GM19043 (cell line): ENCODE measurements around the gene DCUN1D3.
"Not testable (repeated sequence)": the region's sequence is repeated elsewhere in the genome, so short reads cannot be mapped to it uniquely, and the experiment has no call there.

ENCODE experiments used
- ATAC-seq: cut with Tn5 transposase; IDR thresholded peaks from one replicate; pipeline ENCODE4 v1.9.1; 2021; ENCODE audit warnings: low read depth; ENCODE audit not compliant: unreplicated experiment

Gene DCUN1D3

GRCh38 chr16:20839504-20839903 lies 60.7 kb downstream of the DCUN1D3 start:
- no peak for ATAC-seq

DNA sequence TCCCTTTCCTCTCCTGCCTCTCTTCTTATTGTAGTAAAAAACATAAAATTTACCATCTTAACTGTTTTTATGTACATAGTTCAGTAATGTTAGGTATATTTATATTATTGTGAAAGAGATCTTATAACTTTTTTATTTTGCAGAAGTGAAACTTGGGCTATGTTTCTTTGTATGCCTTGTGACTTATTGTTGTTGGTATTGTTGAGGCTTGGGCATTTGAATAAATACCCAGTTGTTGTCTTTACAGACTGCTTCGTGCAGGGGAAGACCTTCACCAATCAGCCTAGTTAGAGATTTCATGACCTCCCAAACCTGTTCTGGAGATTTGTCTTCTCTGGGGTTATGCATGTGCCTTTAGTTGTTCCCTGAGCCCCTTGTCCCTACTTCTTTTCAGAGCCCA lies 61.9 kb downstream of the DCUN1D3 start:
- no peak for ATAC-seq

- no peak for ATAC-seq
These were observed 67.1 kb downstream of the DCUN1D3 start for GRCh38 chr16:20833086-20833485.

GRCh38 chr16:20830372-20830771 lies 69.8 kb downstream of the DCUN1D3 start:
- no peak for ATAC-seq

GRCh38 chr16:20829536-20829935 lies 70.6 kb downstream of the DCUN1D3 start:
- no peak for ATAC-seq

GRCh38 chr16:20826039-20826566 lies 74.1 kb downstream of the DCUN1D3 start:
- no peak for ATAC-seq

DNA sequence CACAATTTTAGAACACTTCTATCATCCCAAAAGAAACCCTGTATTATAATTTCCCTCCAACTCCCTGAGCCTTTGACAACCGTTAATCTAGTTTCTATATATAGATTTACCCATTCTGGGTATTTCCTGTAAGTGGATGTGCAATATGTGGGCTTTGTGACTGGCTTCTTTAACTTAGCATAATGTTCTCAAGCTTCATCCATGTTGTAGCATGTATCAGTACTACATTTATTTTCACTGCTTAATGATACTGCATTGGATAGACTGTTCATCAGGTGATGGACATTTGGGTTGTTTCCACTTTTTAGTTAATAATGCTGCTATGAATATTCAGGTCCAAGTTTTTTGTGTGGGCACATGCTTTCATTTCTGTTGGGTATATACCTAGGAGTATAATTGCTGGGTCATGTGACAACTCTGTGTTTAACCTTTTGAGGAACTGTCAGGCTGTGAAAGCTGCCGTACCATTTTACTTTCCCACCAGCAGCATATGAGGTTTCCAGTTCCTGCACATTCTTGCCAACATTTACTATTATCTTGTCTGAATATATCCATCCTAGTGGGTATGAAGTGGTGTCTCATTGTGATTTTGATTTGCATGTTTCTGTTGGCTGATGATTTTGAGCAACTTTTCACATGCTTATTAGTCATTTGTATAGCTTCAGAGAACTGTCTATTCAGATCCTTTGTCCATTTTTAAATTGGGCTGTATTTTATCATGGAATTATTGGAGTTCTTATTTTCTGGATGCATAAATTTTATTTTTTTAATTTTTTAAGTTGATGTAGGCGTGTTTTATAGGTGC lies 77.4 kb downstream of the DCUN1D3 start:
- no peak for ATAC-seq

- no peak for ATAC-seq
These were observed 78.5 kb downstream of the DCUN1D3 start for GRCh38 chr16:20821682-20822081.

DNA sequence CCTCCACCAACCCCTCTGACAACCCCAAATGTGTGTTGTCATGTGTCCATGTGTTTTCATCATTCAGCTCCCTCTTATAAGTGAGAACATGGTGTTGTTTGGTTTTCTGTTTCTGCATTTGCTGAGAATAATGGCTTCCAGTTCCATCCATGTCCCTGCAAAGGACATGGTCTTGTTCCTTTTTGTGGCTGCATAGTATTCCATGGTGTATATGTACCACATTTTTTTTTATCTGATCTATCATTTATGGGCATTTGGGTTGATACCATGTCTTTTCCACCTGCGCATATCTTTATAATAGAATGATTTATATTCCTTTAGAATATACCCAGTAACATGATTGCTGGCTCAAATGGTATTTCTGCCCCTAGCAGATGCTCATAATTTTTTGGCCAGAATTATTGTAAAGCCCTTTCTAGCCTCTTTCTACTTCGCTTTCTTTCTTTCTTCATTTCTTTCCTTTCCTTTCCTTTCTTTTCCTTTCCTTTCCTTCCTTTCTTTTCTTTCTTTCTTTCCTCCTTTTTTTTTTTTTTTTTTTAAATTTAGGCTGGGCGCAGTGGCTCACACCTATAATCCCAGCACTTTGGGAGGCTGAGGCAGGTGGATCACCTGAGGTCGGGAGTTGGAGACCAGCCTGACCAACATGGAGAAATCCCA lies 81.1 kb downstream of the DCUN1D3 start:
- no peak for ATAC-seq

DNA sequence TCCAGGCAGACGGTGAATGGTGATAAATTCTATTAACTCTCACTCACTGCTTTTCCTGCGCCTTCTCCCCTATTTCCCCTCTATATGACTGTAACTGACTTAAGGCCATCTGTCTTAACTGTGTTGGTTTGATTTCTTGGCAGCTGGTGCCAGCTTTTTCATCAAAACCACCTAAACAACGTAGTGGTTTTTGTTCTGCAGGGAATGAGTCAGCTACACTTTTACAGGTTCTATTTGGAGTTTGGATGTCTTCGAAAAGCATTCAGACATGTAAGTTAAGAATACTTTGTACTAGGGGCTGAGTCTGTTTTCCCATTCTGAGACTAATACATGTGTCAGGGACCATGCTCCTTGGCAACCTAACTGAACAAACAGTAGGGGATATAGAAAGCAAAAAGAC lies 85.4 kb downstream of the DCUN1D3 start:
- ATAC-seq, result no peak

DNA sequence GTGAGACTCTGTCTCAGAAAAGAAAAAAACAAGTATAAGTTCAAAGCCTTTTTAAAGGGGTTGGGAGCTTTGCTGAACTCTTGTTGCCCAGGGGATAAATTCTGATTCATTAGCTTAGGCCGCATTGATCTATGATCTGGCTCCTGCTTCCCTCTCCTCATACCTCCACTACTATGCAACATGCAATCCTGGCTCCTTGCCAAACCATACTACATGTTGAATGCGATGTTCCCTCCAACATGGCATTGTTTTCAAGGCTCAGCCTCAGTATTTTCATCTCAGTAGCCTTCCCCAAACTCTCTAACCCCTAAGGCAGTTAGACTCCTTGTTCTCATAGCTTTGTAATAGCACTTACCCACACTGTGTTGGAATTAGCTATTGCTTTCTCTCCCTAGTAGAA lies 87.6 kb downstream of the DCUN1D3 start:
- ATAC-seq, result no peak

DNA sequence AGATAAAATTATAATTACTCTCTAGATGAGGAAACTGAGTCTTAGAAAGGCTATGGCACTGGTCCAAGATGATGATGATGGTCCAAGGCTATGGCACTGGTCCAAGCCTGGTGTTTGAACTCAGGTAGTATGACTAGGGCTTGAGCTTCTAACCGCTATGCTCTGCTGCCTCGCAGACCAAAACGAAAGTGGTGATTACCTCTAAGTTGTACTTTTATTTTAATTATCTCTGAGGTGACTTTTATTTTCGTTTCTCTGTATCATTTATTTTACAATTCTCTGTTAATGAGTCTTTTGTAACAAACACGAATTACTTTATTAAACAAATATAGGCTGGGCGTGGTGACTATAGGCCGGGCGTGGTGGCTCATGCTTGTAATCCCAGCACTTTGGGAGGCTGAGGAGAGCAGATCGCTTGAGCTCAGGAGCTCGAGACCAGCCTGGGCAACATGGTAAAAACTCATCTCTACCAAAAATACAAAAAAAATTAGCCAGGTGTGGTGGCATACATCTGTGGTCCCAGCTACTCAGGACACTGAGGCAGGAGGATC lies 88.2 kb downstream of the DCUN1D3 start:
- ATAC-seq, result no peak

DNA sequence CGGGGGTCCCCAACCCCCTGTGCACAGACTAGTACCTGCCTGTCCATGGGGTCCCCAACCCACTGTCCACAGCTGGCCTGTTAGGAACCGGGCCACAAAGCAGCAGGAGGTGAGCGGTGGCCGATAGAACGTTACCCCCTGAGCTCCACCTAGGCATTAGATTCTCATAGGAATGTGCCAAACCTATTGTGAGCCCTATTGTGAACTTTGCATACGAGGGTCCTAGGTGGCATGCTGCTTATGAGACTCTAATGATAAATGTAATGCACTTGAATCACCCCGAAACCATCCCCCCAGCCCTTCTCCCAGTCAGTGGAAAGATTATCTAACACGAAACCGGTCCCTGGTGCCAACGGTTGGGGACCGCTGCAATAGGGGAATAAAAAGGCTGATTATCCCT lies 92.3 kb downstream of the DCUN1D3 start:
- no peak for ATAC-seq

DNA sequence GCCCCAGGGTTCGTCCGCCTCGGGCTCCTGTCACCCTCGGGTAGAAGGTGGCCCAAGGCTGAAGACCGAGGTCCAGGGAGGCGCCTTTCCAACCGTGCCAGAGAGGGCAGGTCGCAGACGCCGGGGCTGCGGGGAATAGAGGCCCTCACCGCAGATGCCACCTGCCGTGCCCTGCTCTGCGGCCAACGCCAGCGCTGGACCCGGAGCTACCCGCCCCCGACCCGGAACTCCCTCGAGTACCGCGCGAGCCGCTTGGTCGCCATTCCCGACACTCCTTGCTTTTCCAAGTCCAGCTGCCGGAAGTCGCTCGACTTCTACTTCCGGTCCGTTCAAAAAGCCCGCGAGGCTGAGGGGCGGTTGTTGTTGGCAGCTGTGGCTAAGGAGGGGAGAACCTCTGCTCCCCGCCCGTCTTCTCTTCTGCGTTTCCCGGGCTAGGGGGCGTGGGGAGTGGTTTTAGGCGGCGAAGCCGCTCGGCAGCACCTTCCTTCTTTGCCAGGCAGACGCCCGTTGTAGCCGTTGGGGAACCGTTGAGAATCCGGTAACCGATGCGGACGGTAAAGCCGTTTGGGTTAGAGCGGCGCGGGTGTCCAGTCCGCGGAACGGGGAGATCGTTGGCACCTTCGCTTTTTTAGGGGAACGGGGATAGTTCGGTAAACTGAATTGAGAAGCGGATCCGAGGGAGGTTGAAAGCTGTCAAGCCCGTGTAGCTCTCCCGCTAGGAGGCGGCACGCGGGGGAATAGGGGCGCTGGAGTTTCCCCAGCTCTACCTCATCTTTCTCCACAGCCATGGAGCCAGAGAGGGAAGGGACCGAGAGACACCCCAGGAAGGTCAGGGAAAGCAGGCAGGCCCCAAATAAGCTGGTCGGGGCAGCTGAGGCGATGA lies 93.7 kb downstream of the DCUN1D3 start, which contains the start of the genes ERI2 and REXO5:
TSS of gene ERI2 (minus strand) at position 305 of the 883 bp plus-strand sequence. CDS start at position 263, 42 bp downstream.
TSS of gene REXO5 (plus strand) at position 360 of the 883 bp plus-strand sequence. CDS start at position 787, 427 bp downstream.
- peak; percentile 65 for ATAC-seq

GRCh38 chr16:20805684-20806167 lies 94.4 kb downstream of the DCUN1D3 start:
- ATAC-seq, result not testable (repeated sequence)
